Gastrocnemius medialis (tissue), 4 donors: Measurements from ENCODE around the gene TOB1. TPM values are rescaled to one million over a fixed set of nuclear protein-coding genes. Genes with fewer than 3 reads are reported as not detected.

Source experiments
- ATAC-seq, 2 donors: fragments of 150-250 bp; one replicate each; pipeline ENCODE4 v1.9.1; 2016
- DNase-seq, 2 donors: peaks; one replicate each; pipeline ENCODE4 v3.0.0-alpha.2; 2019
- H3K27ac ChIP-seq, 4 donors: fragments of 200-600 bp; sonication (generic); 1 replicate in 1 of 4; 2 replicates in 3 of 4; pipeline ENCODE4 v1.5.1; 2016 to 2018; ENCODE audit warnings: mild to moderate bottlenecking in 2 of 4, moderate library complexity in 1 of 4
- H3K27me3 ChIP-seq, 3 donors: fragments of 200-600 bp; sonication (generic) in 2 of 3; 1 replicate in 1 of 3; 2 replicates in 2 of 3; pipeline versions ENCODE4 v1.5.1 to v1.6.0; 2016 to 2019; ENCODE audit warnings: mild to moderate bottlenecking in 1 of 3, moderate library complexity in 1 of 3
- H3K36me3 ChIP-seq, 2 donors: fragments of 200-600 bp; sonication (generic) in 1 of 2; one replicate each; pipeline ENCODE4 v1.5.1; 2017 to 2018
- H3K4me1 ChIP-seq, 2 donors: fragments of 200-600 bp; sonication (generic) in 1 of 2; one replicate each; pipeline ENCODE4 v1.5.1; 2016 to 2017; ENCODE audit warnings: mild to moderate bottlenecking in 2 of 2
- H3K4me3 ChIP-seq, 4 donors: fragments of 200-600 bp; sonication (generic) in 3 of 4; 1 replicate in 1 of 4; 2 replicates in 3 of 4; pipeline ENCODE4 v1.5.1; 2016 to 2019; ENCODE audit warnings: mild to moderate bottlenecking in 2 of 4
- H3K9me3 ChIP-seq, 3 donors: fragments of 200-600 bp; sonication (generic) in 2 of 3; 1 replicate in 1 of 3; 2 replicates in 2 of 3; pipeline ENCODE4 v1.5.1; 2016 to 2019
- POLR2A ChIP-seq, 2 donors: fragments of 450-650 bp; IDR thresholded peaks; one replicate each; pipeline ENCODE4 v1.6.1; 2017; ENCODE audit warnings: antibody characterized with exemption in 2 of 2, mild to moderate bottlenecking in 2 of 2, moderate library complexity in 2 of 2
- in situ Hi-C, 4 donors: fragments of 200-750 bp; cut with MboI; loops; one replicate each; pipeline versions ENCODE4 v1.15.0 to v1.8.0; 2017; ENCODE audit warnings: low sequenced_read_pairs in 4 of 4
- intact Hi-C: fragments of 100-400 bp; cut with DNase I; formaldehyde crosslinking; loops from one replicate; pipeline ENCODE4 v1.15.1; 2023; ENCODE audit warnings: low total_unique reads
- total RNA-seq, 4 donors: library from RNA; depleted of rRNA; stranded (reverse); fragments of >200 nt; gene quantifications; one replicate each; pipeline versions ENCODE4 v1.1.0 to v1.2.3, GENCODE V29; 2016
- TF ChIP-seq, protein P1 (sequence below), 5 experiments: fragments of 450-650 bp in 3 of 5; fragments of 200-600 bp in 2 of 5; sonication (generic) in 2 of 5; IDR thresholded peaks in 4 of 5; conservative IDR thresholded peaks in 1 of 5; 1 replicate in 4 of 5; 2 replicates in 1 of 5; pipeline ENCODE4 v1.5.1; 2016 to 2019; ENCODE audit warnings: antibody characterized with exemption in 5 of 5, mild to moderate bottlenecking in 3 of 5, moderate library complexity in 3 of 5

The TOB1 gene
- total RNA-seq: 10 to 100 TPM; 13.6 to 53.5 (median 28.2) TPM

DNA sequence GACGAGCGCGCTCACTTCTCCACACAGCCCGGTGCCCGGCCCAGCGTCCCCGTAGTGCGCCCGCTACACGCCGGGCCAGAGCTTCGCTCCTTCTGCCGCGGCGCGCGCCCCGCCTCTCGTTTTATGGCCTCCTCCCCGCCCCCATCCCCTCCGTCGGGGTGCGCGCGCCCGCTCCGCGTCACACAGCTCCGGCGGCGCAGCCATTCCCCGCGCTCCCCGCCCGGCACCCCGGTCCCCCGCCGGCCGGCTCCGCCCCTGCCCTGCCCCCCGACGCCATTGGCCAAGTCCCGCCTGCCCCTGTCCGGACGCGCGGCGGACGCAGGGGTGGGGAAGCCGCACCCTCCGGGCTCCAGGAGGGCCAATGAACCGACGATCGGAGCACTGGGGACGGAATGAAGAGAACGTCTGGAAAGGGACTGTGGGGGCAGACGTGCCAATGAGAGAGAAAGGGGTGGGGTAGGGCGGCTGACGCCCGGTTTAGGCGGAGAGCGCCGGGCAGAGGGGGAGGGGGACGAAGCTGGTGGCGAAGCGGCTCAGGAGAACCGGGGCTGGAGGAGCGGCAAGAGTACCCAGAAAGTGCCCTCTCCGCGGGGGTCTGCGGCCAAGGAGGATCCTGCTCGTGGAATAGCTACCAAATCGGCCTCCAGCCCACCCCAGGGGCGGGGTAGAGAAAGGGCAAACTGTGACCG lies at the start of gene TOB1:
TSS of gene TOB1 (minus strand) at position 94 of the 689 bp plus-strand sequence. CDS start 2,337 bp downstream, outside the sequence.
- H3K9me3 ChIP-seq: no peaks in the 10 kb centered on the region
- DNase-seq (peak; percentile 98 to 99), ATAC-seq (peak; percentile 68)
- peaks cover 36 to 49% of the 10 kb centered on the region in 2 donors for H3K4me1 ChIP-seq
- peak; percentile 99 for TF ChIP-seq POLR2A (IDR thresholded peaks at IDR 0.05)
- TF ChIP-seq, protein P1, sequence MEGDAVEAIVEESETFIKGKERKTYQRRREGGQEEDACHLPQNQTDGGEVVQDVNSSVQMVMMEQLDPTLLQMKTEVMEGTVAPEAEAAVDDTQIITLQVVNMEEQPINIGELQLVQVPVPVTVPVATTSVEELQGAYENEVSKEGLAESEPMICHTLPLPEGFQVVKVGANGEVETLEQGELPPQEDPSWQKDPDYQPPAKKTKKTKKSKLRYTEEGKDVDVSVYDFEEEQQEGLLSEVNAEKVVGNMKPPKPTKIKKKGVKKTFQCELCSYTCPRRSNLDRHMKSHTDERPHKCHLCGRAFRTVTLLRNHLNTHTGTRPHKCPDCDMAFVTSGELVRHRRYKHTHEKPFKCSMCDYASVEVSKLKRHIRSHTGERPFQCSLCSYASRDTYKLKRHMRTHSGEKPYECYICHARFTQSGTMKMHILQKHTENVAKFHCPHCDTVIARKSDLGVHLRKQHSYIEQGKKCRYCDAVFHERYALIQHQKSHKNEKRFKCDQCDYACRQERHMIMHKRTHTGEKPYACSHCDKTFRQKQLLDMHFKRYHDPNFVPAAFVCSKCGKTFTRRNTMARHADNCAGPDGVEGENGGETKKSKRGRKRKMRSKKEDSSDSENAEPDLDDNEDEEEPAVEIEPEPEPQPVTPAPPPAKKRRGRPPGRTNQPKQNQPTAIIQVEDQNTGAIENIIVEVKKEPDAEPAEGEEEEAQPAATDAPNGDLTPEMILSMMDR (IDR thresholded peaks at IDR 0.05 in 4 of 5, conservative IDR thresholded peaks at IDR 0.05 in 1 of 5): no peak
- peak within 1 kb of the TSS; percentile 98 to 100 (median 99) for H3K27ac ChIP-seq
- in situ Hi-C loops (loop anchor here in 3 of 4 donors (10.0 to 25.0 kb wide), 2 partner anchors 248 to 296 kb away; partner anchors contain the start of genes NME1 (in 2 of the 3) and NME2 (in 2 of the 3)), intact Hi-C loops (loop anchor here (2.0 to 10.0 kb wide), 4 partner anchors 38 to 702 kb away; partner anchors contain the start of genes NME1, SGCA and SPAG9)
- peak within 1 kb of the TSS; percentile 67 to 98 (median 84) for H3K4me3 ChIP-seq
- H3K27me3 ChIP-seq: no peaks in the 10 kb centered on the region
- H3K36me3 ChIP-seq: peaks cover 0 to 21% of the 10 kb centered on the region in 2 donors

DNA sequence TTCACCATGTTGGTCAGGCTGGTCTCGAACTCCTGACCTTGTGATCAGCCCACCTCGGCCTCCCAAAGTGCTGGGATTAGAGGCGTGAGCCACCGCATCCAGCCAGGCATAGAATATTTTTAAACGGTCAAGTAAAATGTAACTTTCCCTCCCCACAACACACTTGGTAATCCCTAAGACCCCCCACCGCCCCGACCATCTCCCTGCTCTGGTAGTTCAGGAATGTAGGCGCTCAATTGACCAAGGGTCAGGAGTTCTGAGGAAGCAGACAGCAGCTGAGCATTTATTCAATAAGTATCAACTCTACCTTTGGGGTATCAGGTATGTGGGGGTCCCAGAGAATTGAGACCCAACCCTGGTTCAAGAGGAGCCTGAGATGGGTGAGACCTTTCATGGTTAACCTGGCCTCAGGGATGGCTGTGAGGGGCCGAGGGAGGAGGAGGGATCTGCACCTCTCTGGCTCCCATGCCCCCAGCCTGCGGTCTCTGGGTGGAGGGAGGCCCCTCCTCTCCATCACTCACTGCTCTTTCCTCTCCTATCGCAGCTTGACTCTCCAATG lies 48.4 kb upstream of the TOB1 start:
- H3K4me1 ChIP-seq: peaks cover 10 to 12% of the 10 kb centered on the region in 2 donors
- intact Hi-C loops: no loop called here

GRCh38 chr17:50913120-50913519 lies 47.0 kb upstream of the TOB1 start:
- peaks cover 6 to 10% of the 10 kb centered on the region in 2 donors for H3K4me1 ChIP-seq
- intact Hi-C loops: no loop called here

More for the DNA sequence above, 48.4 kb upstream of the TOB1 start:
- in situ Hi-C loops: no loop called here
- Histone ChIP-seq H3K27me3 (no peaks in the 10 kb centered on the region), H3K4me3 (no peak overlapping the region), H3K9me3 (no peaks in the 10 kb centered on the region), H3K27ac (no peak overlapping the region), H3K36me3 (no peaks in the 10 kb centered on the region)
- ATAC-seq (no peak), DNase-seq (no peak)
- TF ChIP-seq, protein P1 (IDR thresholded peaks at IDR 0.05 in 4 of 5, conservative IDR thresholded peaks at IDR 0.05 in 1 of 5): no peak
- TF ChIP-seq POLR2A (IDR thresholded peaks at IDR 0.05): no peak

GRCh38 chr17:50911890-50912289 lies 45.7 kb upstream of the TOB1 start:
- H3K9me3 ChIP-seq: no peaks in the 10 kb centered on the region
- in situ Hi-C loops (no loop called here), intact Hi-C loops (no loop called here)
- peaks cover 0 to 6% of the 10 kb centered on the region in 2 donors for H3K4me1 ChIP-seq
- DNase-seq: no peak
- H3K36me3 ChIP-seq: no peaks in the 10 kb centered on the region
- ATAC-seq: no peak
- H3K4me3 ChIP-seq: no peak overlapping the region
- TF ChIP-seq POLR2A (IDR thresholded peaks at IDR 0.05): no peak
- TF ChIP-seq, protein P1 (IDR thresholded peaks at IDR 0.05 in 4 of 5, conservative IDR thresholded peaks at IDR 0.05 in 1 of 5): no peak
- no peaks in the 10 kb centered on the region for H3K27me3 ChIP-seq
- H3K27ac ChIP-seq: no peak overlapping the region

More at GRCh38 chr17:50913120-50913519, 47.0 kb upstream of the TOB1 start:
- no peak overlapping the region for H3K27ac ChIP-seq
- no peaks in the 10 kb centered on the region for H3K9me3 ChIP-seq
- DNase-seq (no peak), ATAC-seq (no peak)
- no peak for TF ChIP-seq POLR2A (IDR thresholded peaks at IDR 0.05)
- TF ChIP-seq, protein P1 (IDR thresholded peaks at IDR 0.05 in 4 of 5, conservative IDR thresholded peaks at IDR 0.05 in 1 of 5): no peak
- no peak overlapping the region for H3K4me3 ChIP-seq
- in situ Hi-C loops: no loop called here
- no peaks in the 10 kb centered on the region for H3K36me3 ChIP-seq
- no peaks in the 10 kb centered on the region for H3K27me3 ChIP-seq
